B cell (primary cell): ENCODE results near the gene TRNAU1AP.

Source experiments
- CTCF ChIP-seq: fragments of 200-600 bp; IDR thresholded peaks from one replicate; pipeline ENCODE4 v1.8.0; 2022; ENCODE audit warnings: antibody characterized with exemption, mild to moderate bottlenecking
- EZH2 ChIP-seq: IDR thresholded peaks from 2 replicates; pipeline ENCODE4 v1.6.1; 2012; ENCODE audit warnings: borderline replicate concordance, low read depth, mild to moderate bottlenecking, moderate library complexity, low read length; ENCODE audit not compliant: insufficient read depth, poor library complexity, severe bottlenecking

- TF ChIP-seq CTCF (no peak), EZH2 (no peak)
Measured at GRCh38 chr1:28604411-28604810, 51.5 kb downstream of the TRNAU1AP start.
